CD4-positive, CD25-positive, alpha-beta regulatory T cell (primary cell): Measurements from ENCODE around the gene DYNC1H1. TPM values are rescaled to one million over a fixed set of nuclear protein-coding genes. Genes with fewer than 3 reads are reported as not detected.

Experiments
- polyA plus RNA-seq, 4 donors: library from polyadenylated mRNA; unstranded; fragments of 300-500 nt; fragmentation: Illumina TruSeq; gene quantifications; one replicate each; pipeline ENCODE4 v1.2.3, GENCODE V29; 2021
- total RNA-seq: library from RNA; stranded (reverse); gene quantifications from one replicate; pipeline ENCODE4 v1.2.3, GENCODE V29; 2022

Gene DYNC1H1
- total and polyA plus RNA-seq, 5 donors from 2014 or later = 23.6 to 314 (median 34.7) TPM

Other genes starting within 250 kb of the DYNC1H1 start
- 650 TPM for gene PPP2R5C, start 202.9 kb upstream of the DYNC1H1 start, total RNA-seq
- 100 to 1,000 TPM; 244 to 294 (median 270) TPM for gene PPP2R5C, start 202.9 kb upstream of the DYNC1H1 start, polyA plus RNA-seq
- gene HSP90AA1, start 122.5 kb downstream of the DYNC1H1 start, total RNA-seq = 653 TPM
- 100 to 1,000 TPM; 331 to 414 (median 372) TPM for gene HSP90AA1, start 122.5 kb downstream of the DYNC1H1 start, polyA plus RNA-seq
- 66.7 TPM for gene WDR20, start 175.3 kb downstream of the DYNC1H1 start, total RNA-seq
- 10 to 100 TPM; 13.0 to 19.8 (median 18.0) TPM for gene WDR20, start 175.3 kb downstream of the DYNC1H1 start, polyA plus RNA-seq